ENCODE results near the gene SLIT3. TPM values are rescaled to one million over a fixed set of nuclear protein-coding genes. Genes with fewer than 3 reads are reported as not detected.

The SLIT3 gene
- total RNA-seq, 1 donor from 2014 or later, result 82.6 TPM

DNA sequence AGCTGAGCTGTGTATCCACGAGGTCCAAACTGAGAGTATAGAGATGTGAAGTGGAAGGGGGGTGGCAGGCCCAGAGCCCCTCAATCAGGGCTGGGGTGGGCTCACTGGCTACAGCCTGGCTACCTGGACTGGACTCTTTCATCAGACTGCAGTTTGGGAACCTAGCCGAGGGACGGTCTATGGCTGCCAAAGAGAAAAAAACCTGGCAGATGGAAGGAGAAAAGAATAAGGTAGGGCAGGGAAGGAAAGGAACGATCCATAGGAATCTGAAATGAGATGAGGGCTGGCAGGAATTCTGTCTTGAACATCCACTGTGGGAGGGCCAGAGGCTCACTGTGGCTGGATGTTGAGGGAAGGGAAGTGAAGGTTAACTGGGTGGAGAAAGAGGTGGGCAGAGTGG, 497.4 kb downstream of the SLIT3 start:
- DNase-seq (ENCODE audit: low spot score), result no peak

DNA sequence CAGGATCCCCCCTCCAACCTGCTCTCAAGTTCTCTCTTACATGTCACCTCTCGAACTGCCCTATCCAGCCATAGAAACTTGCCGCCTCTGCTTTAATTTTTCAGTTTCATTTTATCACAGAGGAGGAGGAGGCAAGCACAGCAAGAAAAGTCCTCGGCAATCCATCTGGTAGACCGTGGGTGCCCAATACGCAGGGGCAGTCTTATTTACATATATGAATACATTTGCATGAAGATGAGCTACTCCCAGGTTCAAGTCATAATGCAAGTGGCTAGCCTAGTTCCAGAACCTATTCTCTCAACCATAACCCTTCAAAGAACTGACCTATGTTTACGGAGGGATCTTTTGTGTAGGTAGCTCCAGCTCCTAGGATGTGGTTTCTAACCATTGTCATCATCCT, 498.6 kb downstream of the SLIT3 start:
- no peak for DNase-seq (ENCODE audit: low spot score)

DNA sequence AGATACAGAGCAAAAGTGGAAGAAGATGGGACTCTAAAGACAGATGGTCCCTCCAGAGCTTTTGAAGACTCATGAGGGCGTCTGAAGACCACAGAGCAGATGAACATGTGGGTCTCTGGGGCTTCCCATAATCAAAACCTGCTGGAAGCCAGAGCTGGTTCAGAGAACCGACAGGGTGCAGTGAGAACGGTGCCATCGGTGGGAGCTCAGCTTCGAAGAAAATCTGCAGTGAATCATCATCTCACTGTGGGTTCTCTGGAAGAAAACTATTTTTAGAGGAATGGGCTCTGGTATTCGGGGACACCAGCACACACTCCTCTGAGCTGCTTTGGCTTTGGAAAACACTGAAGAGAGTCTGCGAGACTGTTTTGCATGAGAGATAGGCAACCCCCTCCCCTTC, 499.4 kb downstream of the SLIT3 start:
- DNase-seq (ENCODE audit: low spot score), result no peak

DNA sequence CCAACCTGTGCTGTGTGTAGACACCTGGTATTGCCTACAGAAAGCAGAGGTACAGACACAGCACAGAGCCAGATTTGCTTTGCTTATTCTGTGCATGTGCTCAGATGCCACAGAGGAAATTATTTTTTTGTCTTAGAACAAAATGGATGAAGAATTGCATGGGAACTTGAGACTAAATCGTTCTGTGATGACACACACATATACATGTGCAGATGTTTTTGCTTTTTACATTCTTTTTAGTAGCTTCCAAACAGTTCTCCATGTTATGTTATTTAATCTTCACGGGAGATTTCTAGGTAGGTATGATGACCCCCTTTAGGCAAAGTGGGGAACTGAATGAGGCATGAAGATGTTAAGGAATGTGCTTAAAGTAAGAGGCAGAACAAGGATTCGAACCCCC, 500.2 kb downstream of the SLIT3 start:
- no peak for DNase-seq (ENCODE audit: low spot score)

DNA sequence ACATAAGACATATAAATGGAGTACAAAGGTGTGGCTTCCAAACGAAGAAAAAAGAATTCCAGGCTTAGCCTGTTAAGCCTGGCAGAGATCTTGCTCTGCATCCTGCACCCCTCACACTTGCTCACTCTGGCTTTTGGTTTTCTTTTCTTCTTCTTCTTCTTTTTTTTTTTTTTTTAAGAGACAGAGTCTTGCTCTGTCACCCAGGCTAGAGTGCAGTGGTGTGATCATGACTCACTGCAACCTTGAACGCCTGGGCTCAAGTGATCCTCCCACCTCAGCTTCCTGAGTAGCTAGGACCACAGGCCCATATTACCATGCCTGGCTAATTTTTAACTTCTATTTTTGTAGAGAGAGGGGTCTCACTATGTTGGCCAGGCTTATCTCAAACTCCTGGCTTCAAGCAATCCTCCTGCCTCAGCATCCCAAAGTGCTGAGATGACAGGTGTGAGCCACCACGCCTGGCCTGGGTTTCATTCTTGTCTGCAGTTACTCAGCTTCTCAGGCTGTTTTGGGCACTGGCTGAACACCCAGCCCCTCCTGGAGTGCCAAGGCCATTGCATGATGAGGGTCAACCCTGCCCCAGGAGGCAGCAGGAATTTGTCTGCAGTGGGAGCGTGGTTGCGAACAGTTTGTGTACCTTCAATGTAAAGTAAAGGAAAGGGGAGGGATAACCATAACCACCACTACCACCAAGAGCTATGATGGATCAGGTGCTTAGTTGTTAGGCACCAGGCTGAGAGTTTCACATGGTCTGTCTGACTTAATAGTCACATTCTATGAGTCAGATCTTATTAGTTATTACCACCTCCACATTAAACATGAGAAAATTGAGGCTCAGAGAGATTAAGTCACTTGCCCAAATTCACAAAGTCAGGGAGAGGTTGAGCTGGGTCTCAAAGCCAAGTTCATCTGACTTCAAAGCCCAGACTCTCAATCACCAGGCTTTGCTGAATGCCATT, 502.6 kb downstream of the SLIT3 start:
- no peak for DNase-seq (ENCODE audit: low spot score)

DNA sequence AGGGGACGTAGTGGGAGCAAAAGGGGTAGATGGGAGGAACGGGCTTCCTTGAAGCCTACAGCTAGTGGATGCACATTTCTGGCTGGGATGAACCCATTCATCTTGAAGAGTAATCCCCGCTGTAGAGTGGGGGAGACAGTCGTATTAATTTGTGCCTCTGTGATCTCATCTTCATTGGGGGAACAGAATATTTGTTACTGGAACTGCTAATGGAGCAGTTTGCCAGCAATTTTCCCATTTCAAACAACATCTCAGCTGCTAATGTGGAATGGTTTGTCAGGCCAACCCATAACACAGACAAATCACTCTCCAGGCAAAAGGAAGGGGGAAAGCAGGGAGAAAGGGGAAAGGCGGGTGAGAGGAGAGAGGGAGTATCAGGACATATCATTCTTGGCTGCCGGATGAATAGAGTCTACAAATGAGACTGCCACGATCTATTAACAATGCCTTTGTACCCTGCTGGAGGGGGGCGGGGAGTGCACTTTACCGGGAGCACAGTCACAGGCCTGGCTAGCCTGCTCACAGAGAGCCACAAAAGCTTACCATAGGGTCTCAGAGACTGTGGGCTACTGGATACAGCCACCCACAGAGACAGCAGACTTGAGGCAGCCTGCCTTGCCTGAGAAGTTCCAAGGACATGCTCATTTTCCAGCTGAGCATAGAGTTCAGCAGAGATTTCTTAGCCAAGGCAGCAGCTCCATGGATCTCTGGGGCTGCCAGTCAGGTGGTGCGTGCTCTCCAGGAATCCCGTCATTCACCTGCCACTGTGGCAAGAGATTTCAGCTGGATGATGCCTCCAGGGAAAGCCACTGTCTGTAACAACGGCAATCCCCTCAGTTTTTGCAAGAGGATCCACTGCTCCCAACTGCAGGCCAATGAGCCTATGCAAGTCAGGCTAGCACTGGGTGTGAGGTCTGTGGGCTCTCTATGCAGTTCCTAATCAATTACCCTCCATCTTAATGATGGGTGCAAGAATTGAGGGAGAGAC, 504.1 kb downstream of the SLIT3 start:
- DNase-seq (ENCODE audit: low spot score), result no peak

DNA sequence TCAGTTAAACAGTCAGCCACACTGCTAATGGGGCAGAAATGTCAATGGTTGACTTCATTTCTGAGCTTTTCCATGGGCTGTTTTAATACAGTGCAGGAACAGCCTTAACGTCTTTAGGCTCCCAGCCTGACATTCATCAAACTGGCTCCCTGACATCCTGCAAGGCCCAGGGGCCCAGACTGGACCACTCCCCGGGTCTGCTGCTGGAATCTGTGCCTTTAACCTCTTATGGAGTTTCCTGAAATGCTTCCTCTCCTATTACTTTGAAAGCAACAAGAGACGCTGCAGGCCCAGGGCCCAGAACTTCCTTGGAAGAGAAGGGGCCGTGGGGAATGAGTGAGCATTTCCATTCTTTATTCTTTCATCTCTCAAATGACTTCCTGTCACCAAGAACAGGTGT, 504.9 kb downstream of the SLIT3 start:
- no peak for DNase-seq (ENCODE audit: low spot score)

DNA sequence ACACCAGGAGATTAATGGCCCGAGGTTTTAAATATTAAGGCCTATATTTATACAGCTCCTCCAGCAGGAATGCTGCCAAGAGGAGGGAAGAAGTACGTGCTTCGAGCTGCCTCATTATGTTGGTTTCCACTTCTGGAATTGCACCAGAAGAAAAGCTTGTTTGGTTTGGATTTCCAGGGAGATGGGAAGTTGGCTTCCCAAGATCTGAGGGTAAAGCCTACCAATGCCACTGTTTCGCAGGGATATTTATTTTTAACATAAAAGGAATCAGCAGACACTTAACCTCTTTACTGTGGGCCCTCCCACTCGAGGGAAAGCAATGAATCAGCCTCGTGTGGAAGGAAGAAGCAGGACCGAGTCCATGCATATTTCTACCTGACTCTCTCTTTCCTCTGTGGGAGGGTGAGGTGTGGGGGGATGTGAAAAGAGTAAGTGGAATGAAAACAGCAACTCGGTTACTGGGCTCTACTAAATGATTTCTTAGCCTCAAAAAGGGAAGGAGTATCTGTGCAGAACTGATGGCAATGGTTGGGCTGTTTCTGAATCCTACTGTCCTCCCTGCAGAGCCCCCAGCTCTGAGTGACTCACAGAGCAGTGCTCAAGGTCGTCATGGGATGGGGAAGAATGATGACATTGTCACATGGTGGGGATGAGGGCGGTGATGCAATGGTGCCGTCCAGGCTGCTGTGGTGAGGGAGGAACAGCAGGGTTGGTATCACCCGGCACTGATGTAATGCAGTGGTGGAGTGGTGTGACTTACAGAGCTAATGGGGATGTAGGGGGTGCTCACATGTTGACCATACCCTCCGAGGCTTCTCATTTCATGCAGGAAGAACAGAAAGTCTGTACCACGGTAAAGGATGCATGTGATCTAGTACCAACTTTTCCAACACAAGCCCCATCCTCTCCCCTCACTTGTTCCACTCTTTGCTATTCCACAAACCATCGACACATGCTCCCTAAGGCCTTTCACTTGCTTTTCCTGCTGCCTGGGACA, 506.8 kb downstream of the SLIT3 start:
- DNase-seq (ENCODE audit: low spot score), result peak; percentile 93

DNA sequence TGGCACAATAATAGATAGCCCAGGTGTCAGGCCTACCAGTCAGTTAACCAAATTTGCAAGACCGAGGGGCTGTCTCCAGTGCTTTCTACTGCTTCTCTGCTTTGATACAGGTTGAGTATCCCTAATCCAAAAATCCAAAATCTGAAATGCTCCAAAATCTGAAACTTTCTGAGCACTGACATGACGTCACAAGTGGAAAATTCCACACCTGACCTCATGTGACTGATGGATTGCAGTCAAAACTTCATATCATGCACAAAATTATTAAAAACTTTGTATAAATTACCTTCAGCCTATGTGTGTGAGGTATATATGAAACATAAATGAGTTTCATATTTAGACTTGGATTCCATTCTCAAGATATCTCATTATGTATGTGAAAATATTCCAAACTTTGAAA, 508.3 kb downstream of the SLIT3 start:
- no peak for DNase-seq (ENCODE audit: low spot score)

DNA sequence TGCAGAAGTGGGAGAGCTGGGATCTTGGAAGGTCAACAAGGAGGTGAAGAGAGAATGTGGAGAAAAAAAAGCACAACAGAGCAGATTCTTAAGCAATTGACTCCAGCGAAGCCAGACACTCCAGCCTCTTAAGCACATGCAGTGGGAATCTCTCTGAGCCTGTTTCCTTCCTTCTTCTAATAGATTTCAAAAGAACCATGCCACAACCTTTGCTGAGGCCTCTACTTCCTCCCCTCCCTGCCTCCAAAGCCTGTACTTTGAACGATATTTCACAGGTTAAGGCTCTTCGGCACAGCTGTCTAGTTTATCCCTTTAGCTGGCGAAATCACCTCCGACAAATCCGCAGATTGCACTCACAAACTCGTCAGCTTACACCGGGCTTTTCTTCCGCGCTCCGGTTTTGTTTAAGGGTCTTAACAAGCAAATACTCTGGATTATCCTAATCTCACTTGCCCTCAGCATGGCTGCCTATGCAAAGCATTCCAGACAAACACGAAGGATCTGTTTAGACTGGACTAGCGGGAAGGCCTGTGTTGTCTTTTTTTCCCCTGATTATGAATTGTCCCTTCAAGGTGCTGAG, 510.2 kb downstream of the SLIT3 start:
- DNase-seq (ENCODE audit: low spot score), result peak; percentile 91

DNA sequence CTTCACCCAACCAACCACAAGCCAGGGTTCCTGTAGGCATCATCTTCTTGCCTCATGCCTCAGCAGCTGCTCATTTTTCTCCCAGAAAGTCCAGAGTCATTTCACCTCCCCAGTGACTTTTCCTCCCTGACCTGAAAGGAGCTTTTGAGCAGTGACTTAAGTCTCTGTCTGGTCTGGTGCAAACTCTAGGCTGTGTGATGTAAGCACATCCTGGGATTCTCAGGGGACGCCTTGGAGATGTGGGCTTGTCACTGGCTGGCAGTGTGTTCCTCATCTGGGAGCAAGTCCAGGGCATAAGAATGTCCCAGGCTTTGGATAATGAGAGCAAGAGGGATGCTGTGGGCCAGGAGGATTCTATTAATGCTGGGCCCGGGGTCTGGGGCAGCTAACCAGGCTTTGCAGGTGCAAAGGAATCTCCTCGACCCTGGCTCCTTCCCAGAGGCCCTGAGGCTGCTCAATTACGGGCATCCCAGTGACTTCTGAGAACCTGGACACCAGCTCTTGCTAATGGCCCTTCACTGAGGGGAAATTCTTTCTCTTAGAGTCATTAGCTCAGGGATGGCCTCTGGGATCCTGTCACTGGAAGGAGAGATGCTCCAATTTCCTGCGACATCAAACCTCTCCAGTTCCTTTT, 510.8 kb downstream of the SLIT3 start:
- DNase-seq (ENCODE audit: low spot score), result peak; percentile 56

DNA sequence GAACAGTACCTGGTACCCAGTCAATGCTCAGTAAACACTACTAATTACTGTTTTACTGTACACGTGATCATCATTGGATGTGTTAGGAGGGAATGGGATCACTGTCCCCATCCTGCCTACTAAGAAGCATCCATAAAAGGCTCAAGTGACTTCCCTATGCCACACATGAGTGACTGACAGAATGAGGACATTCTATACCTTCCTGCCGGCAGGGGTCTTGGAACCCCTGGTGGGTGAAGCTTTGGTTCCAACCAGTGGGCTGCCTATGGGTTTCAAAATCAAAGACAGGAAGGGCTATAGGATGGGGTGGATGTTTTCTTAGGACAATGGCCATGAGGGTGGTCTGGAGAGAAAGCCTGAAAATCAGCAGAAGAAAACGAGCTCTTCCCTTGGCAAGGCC, 512.2 kb downstream of the SLIT3 start:
- DNase-seq (ENCODE audit: low spot score), result no peak

DNA sequence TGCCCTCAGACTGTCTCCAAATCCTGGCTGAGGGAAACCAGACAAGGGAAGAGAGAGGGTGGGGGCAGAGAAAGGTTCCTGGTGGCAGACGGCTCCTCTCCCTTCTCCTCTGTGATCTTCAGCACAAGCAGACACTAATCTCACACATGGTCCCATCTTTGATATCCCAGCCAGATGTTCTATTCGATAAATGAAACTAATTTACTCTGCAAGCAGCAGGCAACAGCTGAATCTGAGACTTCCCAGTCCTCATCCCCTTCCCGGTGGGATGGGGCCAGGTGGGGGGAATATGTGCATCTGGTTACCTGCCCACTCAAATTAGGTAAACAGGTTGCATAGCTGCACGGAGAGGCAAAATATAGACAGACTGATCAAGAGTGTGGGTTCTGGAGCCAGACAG, 512.8 kb downstream of the SLIT3 start:
- DNase-seq (ENCODE audit: low spot score), result peak; percentile 68

DNA sequence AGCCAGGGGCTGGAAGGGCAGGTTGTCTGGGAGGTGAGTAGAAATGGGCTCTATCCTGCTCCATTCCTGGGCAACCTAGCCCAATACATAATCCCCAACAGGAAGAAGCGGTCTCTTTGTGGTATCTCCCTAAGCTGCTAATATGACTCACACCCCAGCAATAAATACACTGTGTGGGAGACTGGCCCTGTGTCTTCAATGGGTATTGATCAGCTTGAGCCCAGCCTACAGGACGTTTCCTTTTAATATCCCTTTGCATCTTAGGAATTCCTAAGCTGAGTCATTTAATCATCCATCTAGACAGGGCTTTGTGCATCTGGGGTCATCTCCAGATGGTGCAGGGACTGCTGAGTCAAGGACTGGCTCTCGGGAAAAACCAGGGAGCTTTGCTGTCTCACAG, 514.8 kb downstream of the SLIT3 start:
- DNase-seq (ENCODE audit: low spot score), result peak; percentile 19

DNA sequence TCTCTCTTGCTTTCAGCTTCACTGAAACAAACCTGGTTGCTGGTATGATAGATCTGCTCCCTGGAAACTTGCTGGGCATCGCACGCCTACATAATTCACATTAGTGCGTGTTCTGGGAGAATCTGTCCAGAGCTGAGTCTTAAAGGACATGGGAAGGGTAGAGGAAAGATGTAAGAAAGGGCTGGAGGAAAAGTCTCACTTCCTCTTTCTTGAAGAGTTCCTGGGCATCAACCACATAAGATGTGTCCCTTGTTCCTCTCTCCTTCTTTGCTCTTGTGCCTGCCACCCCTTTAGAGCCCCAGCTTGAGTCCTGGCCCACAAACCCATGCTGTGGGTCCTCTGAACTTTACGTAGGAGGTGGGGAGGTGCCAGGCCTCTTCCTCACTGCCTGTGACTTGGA, 516.5 kb downstream of the SLIT3 start:
- DNase-seq (ENCODE audit: low spot score), result no peak

DNA sequence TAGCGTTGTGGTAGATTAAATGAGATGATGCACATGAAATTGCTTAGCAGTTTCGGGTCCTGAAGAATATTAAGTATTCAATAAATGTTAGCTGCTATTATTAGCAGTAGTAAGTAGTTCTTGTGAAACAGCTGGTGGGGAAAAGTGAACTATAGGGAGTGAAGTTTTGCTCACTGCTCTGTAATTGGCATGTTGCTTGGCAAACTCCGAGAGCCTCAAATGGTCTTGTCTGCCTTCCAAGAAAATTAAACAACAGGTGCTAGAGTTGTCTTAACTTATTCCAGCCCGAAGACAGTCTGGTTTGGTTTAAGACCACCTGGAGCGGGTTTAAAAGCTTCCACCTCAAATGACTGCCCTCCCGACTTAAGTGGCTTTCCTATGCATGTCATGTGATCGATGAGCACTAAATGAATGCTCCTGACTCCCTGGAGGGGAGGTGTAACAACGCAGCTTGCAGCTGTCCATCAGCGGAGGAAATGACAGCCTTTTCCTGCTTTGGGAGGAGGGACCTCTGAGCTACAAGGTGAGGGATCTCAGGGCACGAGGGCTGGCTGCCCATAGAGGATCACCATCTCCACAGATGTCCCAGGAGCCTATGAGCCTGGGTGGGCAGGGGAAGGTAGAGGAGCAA, 518.9 kb downstream of the SLIT3 start:
- no peak for DNase-seq (ENCODE audit: low spot score)

DNA sequence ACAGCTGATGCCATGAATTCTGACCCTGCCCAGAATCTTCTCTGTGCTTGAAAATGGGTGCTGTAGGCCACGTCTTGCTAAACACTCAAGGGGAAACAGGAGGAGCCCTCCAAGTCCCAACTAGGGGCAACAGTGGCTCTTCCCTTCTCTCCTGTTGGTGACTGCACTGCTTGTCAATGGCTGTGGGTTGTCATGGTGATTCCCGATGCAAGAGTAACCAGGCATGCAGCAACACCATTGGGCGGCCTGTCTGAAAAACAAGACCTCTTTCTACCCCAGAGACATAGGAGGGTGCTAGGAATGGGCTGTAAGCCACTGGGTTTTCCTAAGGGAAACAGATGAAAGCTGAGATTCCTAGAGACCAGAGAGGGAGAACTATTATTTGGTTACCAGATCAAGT, 520.1 kb downstream of the SLIT3 start:
- DNase-seq (ENCODE audit: low spot score), result no peak

DNA sequence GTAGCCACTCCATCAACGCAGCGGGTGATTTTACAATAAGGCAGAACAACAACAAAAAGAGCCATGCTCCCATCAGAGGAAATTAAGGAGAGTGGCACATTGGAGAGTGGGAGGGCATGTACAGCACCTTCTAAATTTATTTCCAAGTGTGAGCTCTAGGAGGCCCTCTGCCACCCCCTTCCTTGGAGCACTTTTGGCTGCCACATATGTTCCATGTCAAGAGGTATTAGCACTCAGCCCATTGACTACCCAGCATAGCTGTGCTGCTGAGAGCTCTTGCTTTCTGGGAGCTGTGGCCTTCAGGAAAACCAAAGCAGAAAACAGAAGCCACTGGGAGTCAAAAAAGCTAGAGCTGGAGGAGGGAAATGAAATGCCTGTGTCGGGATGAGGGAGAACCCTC, 521.6 kb downstream of the SLIT3 start:
- DNase-seq (ENCODE audit: low spot score), result no peak

DNA sequence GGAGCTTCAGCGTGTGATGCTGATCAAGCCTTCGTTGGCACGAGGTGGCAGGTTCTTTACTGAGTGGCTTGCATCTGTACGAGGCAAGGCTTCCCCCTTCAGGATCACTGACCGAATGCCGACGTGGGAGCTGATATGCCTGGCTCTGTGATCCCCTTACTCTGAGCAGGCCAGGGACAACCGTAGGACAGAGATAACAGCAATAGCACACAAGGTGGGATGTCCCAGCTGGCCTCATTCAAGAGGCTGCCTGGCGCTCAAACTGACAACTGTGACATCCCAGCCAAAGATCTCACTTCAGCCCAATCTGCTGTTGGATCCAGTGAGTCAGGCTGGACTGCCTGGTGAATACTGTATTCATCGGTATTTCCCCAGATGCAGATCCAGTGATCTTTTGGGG, 522.4 kb downstream of the SLIT3 start:
- no peak for DNase-seq (ENCODE audit: low spot score)

DNA sequence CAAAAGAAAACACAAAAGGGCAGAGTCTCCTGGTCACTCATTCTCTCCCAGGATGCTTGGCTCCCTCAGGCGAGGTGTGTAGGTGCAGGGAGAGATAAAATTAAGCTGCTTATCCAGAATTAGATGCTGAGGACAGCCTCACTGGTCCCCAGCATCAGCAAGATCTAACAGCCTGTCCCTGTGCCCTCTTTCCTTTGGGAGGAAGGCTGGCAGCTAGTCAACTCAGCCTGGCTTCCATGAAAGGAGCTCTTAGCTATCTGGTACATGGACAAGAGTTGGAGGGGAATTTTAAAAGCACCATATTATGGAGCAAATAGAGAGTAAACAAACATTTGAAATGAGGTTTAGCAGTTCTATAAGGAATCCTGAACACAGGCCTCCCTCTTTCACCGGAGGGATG, 523.3 kb downstream of the SLIT3 start:
- DNase-seq (ENCODE audit: low spot score), result no peak

All from umbilical cord (tissue), 2 donors.